GM19025 (cell line): Measurements from ENCODE around the gene ABHD1.
"Not testable (repeated sequence)": the region's sequence is repeated elsewhere in the genome, so short reads cannot be mapped to it uniquely, and the experiment has no call there.

Experiments used
- ATAC-seq: cut with Tn5 transposase; IDR thresholded peaks from one replicate; pipeline ENCODE4 v1.9.1; 2021; ENCODE audit warnings: mild to moderate bottlenecking, low read depth, moderate library complexity; ENCODE audit not compliant: unreplicated experiment

ABHD1 gene

GRCh38 chr2:27108221-27108620 is 15.4 kb upstream of the ABHD1 start:
- ATAC-seq = no peak

GRCh38 chr2:27109083-27109482 is 14.5 kb upstream of the ABHD1 start:
- no peak for ATAC-seq

GRCh38 chr2:27110603-27111352 is 12.8 kb upstream of the ABHD1 start:
- ATAC-seq = not testable (repeated sequence)

GRCh38 chr2:27111392-27112078 is 12.1 kb upstream of the ABHD1 start:
- ATAC-seq = not testable (repeated sequence)

- ATAC-seq = no peak
Measured at GRCh38 chr2:27115519-27115918, 8.1 kb upstream of the ABHD1 start.

- no peak for ATAC-seq
Measured at GRCh38 chr2:27117995-27118524, 5.6 kb upstream of the ABHD1 start.

- ATAC-seq = no peak
Measured at GRCh38 chr2:27118525-27119329, 4.9 kb upstream of the ABHD1 start, which contains the start of gene CGREF1. Gene CGREF1, minus strand, starts transcription at chr2:27119128. Its CDS starts 14,762 bp downstream, at chr2:27104366.

GRCh38 chr2:27119330-27119670 is 4.3 kb upstream of the ABHD1 start:
- ATAC-seq = not testable (repeated sequence)

GRCh38 chr2:27121906-27122305 is 1.7 kb upstream of the ABHD1 start:
- ATAC-seq = no peak

GRCh38 chr2:27122791-27123190 is 824 bp upstream of the ABHD1 start:
- no peak for ATAC-seq

- no peak for ATAC-seq
Measured at GRCh38 chr2:27125104-27125503, 1.5 kb downstream of the ABHD1 start.

- no peak for ATAC-seq
Measured at GRCh38 chr2:27126252-27126710, 2.7 kb downstream of the ABHD1 start.

GRCh38 chr2:27127883-27128667 is 4.5 kb downstream of the ABHD1 start:
- no peak for ATAC-seq

- no peak for ATAC-seq
Measured at GRCh38 chr2:27128668-27129571, 5.3 kb downstream of the ABHD1 start.

GRCh38 chr2:27130396-27130795 is 6.8 kb downstream of the ABHD1 start:
- no peak for ATAC-seq

GRCh38 chr2:27131429-27131828 is 7.8 kb downstream of the ABHD1 start:
- ATAC-seq = no peak

GRCh38 chr2:27133195-27133875 is 9.7 kb downstream of the ABHD1 start:
- ATAC-seq = no peak
